GM18505 (cell line): ENCODE results near the gene TPRKB.
"Not testable (repeated sequence)": the region's sequence is repeated elsewhere in the genome, so short reads cannot be mapped to it uniquely, and the experiment has no call there.

Experiments used
- ATAC-seq: cut with Tn5 transposase; IDR thresholded peaks from one replicate; pipeline ENCODE4 v1.9.1; 2021; ENCODE audit not compliant: unreplicated experiment
- POLR2A ChIP-seq: IDR thresholded peaks from 4 replicates; pipeline ENCODE4 v1.6.1; 2011; ENCODE audit warnings: borderline replicate concordance; ENCODE audit not compliant: insufficient read depth, insufficient read length; ENCODE audit errors: extremely low read depth

Gene TPRKB

GRCh38 chr2:73700131-73700611 is 37.0 kb downstream of the TPRKB start:
- ATAC-seq: no peak
- TF ChIP-seq POLR2A: no peak

- no peak for ATAC-seq
Measured at GRCh38 chr2:73699437-73699836, 37.7 kb downstream of the TPRKB start.

GRCh38 chr2:73698101-73698500 is 39.0 kb downstream of the TPRKB start:
- no peak for TF ChIP-seq POLR2A
- no peak for ATAC-seq

More at GRCh38 chr2:73699437-73699836, 37.7 kb downstream of the TPRKB start:
- no peak for TF ChIP-seq POLR2A

GRCh38 chr2:73697606-73698005 is 39.5 kb downstream of the TPRKB start:
- no peak for ATAC-seq

GRCh38 chr2:73696985-73697384 is 40.2 kb downstream of the TPRKB start:
- not testable (repeated sequence) for ATAC-seq

More at GRCh38 chr2:73697606-73698005, 39.5 kb downstream of the TPRKB start:
- TF ChIP-seq POLR2A: no peak

- not testable (repeated sequence) for ATAC-seq
Measured at GRCh38 chr2:73696521-73696920, 40.6 kb downstream of the TPRKB start.

- ATAC-seq: not testable (repeated sequence)
Measured at GRCh38 chr2:73690372-73691088, 46.6 kb downstream of the TPRKB start.

GRCh38 chr2:73688494-73688893 is 48.7 kb downstream of the TPRKB start:
- not testable (repeated sequence) for ATAC-seq

GRCh38 chr2:73685764-73686438 is 51.2 kb downstream of the TPRKB start:
- no peak for ATAC-seq
- TF ChIP-seq POLR2A: no peak

- not testable (repeated sequence) for ATAC-seq
Measured at GRCh38 chr2:73684905-73685304, 52.2 kb downstream of the TPRKB start.

GRCh38 chr2:73684325-73684724 is 52.8 kb downstream of the TPRKB start:
- not testable (repeated sequence) for ATAC-seq

GRCh38 chr2:73679951-73680571 is 57.1 kb downstream of the TPRKB start:
- ATAC-seq: not testable (repeated sequence)
